DND-41 (cell line): ENCODE data around the gene FAM120C.

ENCODE experiments used
- ATAC-seq: fragments of 200-7000 bp; cut with Tn5 transposase; 3 replicates; pipeline ENCODE4 v1.9.1; 2021; ENCODE audit warnings: low read depth; ENCODE audit not compliant: insufficient read depth
- DNase-seq: peaks from one replicate; pipeline ENCODE4 v3.0.0-alpha.2; 2020
- H2AFZ ChIP-seq: 2 replicates; pipeline ENCODE4 v1.6.0; 2012; ENCODE audit warnings: low read depth, low read length
- H3K27ac ChIP-seq: 2 replicates; pipeline ENCODE4 v1.5.1; 2012; ENCODE audit warnings: low read length, inconsistent platforms
- H3K27me3 ChIP-seq: fragments of 200-600 bp; sonication (generic); 2 replicates; pipeline ENCODE4 v1.6.0; 2012; ENCODE audit warnings: low read length, mild to moderate bottlenecking, inconsistent platforms; ENCODE audit not compliant: insufficient read depth, poor library complexity
- H3K36me3 ChIP-seq: 2 replicates; pipeline ENCODE4 v1.5.1; 2012; ENCODE audit warnings: low read length, inconsistent platforms; ENCODE audit not compliant: insufficient read depth
- H3K4me1 ChIP-seq: 2 replicates; pipeline ENCODE4 v1.5.1; 2012; ENCODE audit warnings: mild to moderate bottlenecking, low read length; ENCODE audit not compliant: insufficient read depth
- H3K4me2 ChIP-seq: 2 replicates; pipeline ENCODE4 v1.6.0; 2012; ENCODE audit warnings: mild to moderate bottlenecking, moderate library complexity, low read length, inconsistent platforms; ENCODE audit not compliant: insufficient read depth
- H3K4me3 ChIP-seq, 2 experiments: fragments of 200-600 bp in 1 of 2; shearing (Covaris generic) in 1 of 2; 2 replicates each; pipeline ENCODE4 v1.5.1; 2012 to 2016; ENCODE audit warnings: inconsistent platforms in 2 of 2, low read length in 2 of 2, mild to moderate bottlenecking in 2 of 2, low read depth in 1 of 2, moderate library complexity in 1 of 2
- H3K79me2 ChIP-seq: 2 replicates; pipeline ENCODE4 v1.6.0; 2012; ENCODE audit warnings: low read length, inconsistent platforms; ENCODE audit not compliant: insufficient read depth
- H3K9ac ChIP-seq: 2 replicates; pipeline ENCODE4 v1.6.0; 2012; ENCODE audit warnings: low read depth, mild to moderate bottlenecking, inconsistent platforms, low read length, moderate library complexity
- H3K9me3 ChIP-seq: 2 replicates; pipeline ENCODE4 v1.5.1; 2012; ENCODE audit warnings: low read length, moderate library complexity, mild to moderate bottlenecking, inconsistent platforms; ENCODE audit not compliant: insufficient read depth, severe bottlenecking
- H4K20me1 ChIP-seq: 2 replicates; pipeline ENCODE4 v1.6.0; 2012; ENCODE audit warnings: low read length; ENCODE audit not compliant: insufficient read depth
- CTCF ChIP-seq: IDR thresholded peaks from 2 replicates; pipeline ENCODE4 v1.5.1; 2012; ENCODE audit warnings: borderline replicate concordance, low read length, moderate library complexity, mild to moderate bottlenecking; ENCODE audit not compliant: poor library complexity, severe bottlenecking; ENCODE audit errors: extremely low read depth
- EZH2 ChIP-seq: IDR thresholded peaks from 3 replicates; pipeline ENCODE4 v1.6.1; 2012; ENCODE audit warnings: borderline replicate concordance, low read depth, mild to moderate bottlenecking, moderate library complexity, low read length, inconsistent platforms; ENCODE audit not compliant: severe bottlenecking

Gene FAM120C

DNA sequence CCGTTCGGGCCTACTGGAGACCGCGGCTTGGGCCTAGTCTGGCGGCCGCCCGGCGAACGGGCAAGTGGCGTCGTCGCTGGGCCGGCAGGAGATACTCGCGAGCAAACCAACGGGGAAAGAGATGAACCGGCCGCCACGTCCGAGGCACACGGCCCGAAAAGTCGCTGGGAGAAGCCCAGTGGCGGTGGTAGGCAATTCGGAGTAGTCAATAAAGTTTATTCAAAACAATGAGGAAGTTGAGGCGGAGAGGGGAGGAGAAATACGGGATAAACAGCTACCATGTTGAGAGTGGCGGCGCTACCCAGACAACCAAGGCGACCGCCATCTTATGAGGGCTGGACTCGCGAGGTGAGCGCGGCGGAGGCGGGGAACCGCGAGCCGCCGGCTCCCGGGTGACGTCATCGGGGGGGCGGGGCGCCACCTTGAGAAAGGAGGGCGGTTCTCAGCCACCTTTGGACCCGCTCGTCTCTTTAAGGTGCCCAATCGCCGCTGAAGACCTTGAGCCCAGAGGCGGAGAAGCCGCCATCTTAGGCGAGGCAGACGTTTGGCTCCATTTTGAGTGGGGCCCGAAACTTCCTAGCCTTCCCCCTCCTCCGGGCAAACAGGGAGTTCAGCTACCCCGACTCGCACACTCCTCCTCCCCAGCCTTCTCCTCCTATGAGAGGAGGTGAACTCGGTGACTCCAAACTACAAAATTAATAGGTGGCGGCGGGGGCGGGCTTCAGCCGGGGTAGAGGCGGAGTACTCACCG, 138.8 kb downstream of the FAM120C start, which contains the start of gene PHF8:
Gene PHF8, minus strand, starts transcription at position 348 of the 751 bp plus-strand sequence. CDS start 1,745 bp downstream, outside the sequence.
- Histone ChIP-seq H3K27ac (peak within 1 kb of the TSS; percentile 94), H3K4me3 (peak within 1 kb of the TSS; percentile 76 to 92; a peak in 3 of 4 replicates), H3K9ac (peak within 1 kb of the TSS; percentile 96), H2AFZ (peak within 1 kb of the TSS; percentile 89), H3K79me2 (peaks cover 18% of the 10 kb centered on the region), H3K36me3 (peaks cover 20% of the 10 kb centered on the region), H3K27me3 (no peaks in the 10 kb centered on the region), H3K4me2 (peak within 1 kb of the TSS; percentile 85), H3K9me3 (no peaks in the 10 kb centered on the region), H4K20me1 (no peaks in the 10 kb centered on the region), H3K4me1 (peaks cover 29% of the 10 kb centered on the region)
- ATAC-seq, result peak; percentile 86
- DNase-seq, result peak; percentile 95
- TF ChIP-seq EZH2 (no peak), CTCF (no peak)

GRCh38 chrX:54043541-54044125, 139.4 kb downstream of the FAM120C start:
- ATAC-seq, result peak; percentile 13; the same call in 2 of the 3 replicates
- Histone ChIP-seq H3K4me3 (peak overlapping the region; percentile 76 to 92; a peak in 3 of 4 replicates), H3K9ac (peak overlapping the region; percentile 96), H3K79me2 (peaks cover 18% of the 10 kb centered on the region), H4K20me1 (no peaks in the 10 kb centered on the region), H3K4me1 (peaks cover 29% of the 10 kb centered on the region), H3K36me3 (peaks cover 23% of the 10 kb centered on the region), H3K4me2 (peak overlapping the region; percentile 85), H3K27ac (peak overlapping the region; percentile 90), H2AFZ (peak overlapping the region; percentile 82), H3K27me3 (no peaks in the 10 kb centered on the region), H3K9me3 (no peaks in the 10 kb centered on the region)
- TF ChIP-seq EZH2, result no peak
- TF ChIP-seq CTCF, result no peak
- peak; percentile 40 for DNase-seq

DNA sequence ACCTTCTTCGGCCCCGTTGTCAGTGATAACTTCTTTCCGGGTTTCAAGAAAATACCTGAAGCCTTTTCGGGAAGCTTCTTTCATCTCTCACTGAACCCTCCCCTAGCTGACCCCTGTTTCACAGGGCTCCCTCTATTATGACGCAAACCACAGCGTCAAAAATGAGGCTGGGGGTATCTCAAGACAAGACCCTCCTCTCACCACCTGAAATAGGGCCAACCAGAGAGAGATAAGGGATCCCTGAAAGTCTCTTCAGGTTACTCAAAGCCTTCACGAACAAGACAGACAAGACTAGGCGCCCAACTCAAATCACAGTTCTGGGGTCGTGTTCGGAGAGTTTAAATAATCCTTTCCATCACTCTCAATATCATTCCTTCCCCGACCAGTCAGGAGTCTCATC, 140.0 kb downstream of the FAM120C start:
- peak overlapping the region; percentile 82 for H2AFZ ChIP-seq
- no peaks in the 10 kb centered on the region for H3K9me3 ChIP-seq
- H3K36me3 ChIP-seq, result peaks cover 26% of the 10 kb centered on the region
- H4K20me1 ChIP-seq, result no peaks in the 10 kb centered on the region
- peaks cover 29% of the 10 kb centered on the region for H3K4me1 ChIP-seq
- peak overlapping the region; percentile 76 to 92; a peak in 3 of 4 replicates for H3K4me3 ChIP-seq
- H3K9ac ChIP-seq, result peak overlapping the region; percentile 96
- TF ChIP-seq CTCF, result no peak
- peak overlapping the region; percentile 90 for H3K27ac ChIP-seq
- H3K79me2 ChIP-seq, result peaks cover 18% of the 10 kb centered on the region
- H3K4me2 ChIP-seq, result peak overlapping the region; percentile 85
- ATAC-seq, result no peak
- H3K27me3 ChIP-seq, result no peaks in the 10 kb centered on the region
- DNase-seq, result no peak
